HUES64 (cell line): Measurements from ENCODE around the gene AMHR2.
A peak's percentile ranks its signal among the peaks of the same experiment; 100 is the strongest.
"Not testable (repeated sequence)": the region's sequence is repeated elsewhere in the genome, so short reads cannot be mapped to it uniquely, and the experiment has no call there.

Source experiments
- H3K27ac ChIP-seq: 2 replicates; pipeline ENCODE4 v1.7.0; 2013; ENCODE audit warnings: low read depth, low read length, inconsistent platforms
- H3K27me3 ChIP-seq: 2 replicates; pipeline ENCODE4 v1.6.1; 2013; ENCODE audit warnings: mild to moderate bottlenecking, low read length; ENCODE audit not compliant: insufficient read depth
- H3K36me3 ChIP-seq: 2 replicates; pipeline ENCODE4 v1.6.1; 2013; ENCODE audit warnings: mild to moderate bottlenecking, low read length; ENCODE audit not compliant: insufficient read depth
- H3K4me1 ChIP-seq: 2 replicates; pipeline ENCODE4 v1.6.1; 2013; ENCODE audit warnings: mild to moderate bottlenecking, low read length, moderate library complexity; ENCODE audit not compliant: insufficient read depth
- H3K4me3 ChIP-seq: 2 replicates; pipeline ENCODE4 v1.5.1; 2013; ENCODE audit warnings: mild to moderate bottlenecking, low read length, moderate library complexity
- H3K9ac ChIP-seq: 2 replicates; pipeline ENCODE4 v1.6.1; 2013; ENCODE audit warnings: mild to moderate bottlenecking, low read depth, low read length
- H3K9me3 ChIP-seq: 2 replicates; pipeline ENCODE4 v1.6.1; 2013; ENCODE audit warnings: low read depth, low read length; ENCODE audit not compliant: insufficient read depth
- WGBS: fragments of 150-250, 120-280 bp; methylation state at CpG from one replicate; pipeline ENCODE4 v1.1.7; 2013; ENCODE audit warnings: missing lambda C conversion rate; 5-methylcytosine and 5-hydroxymethylcytosine counted together

The AMHR2 gene

DNA sequence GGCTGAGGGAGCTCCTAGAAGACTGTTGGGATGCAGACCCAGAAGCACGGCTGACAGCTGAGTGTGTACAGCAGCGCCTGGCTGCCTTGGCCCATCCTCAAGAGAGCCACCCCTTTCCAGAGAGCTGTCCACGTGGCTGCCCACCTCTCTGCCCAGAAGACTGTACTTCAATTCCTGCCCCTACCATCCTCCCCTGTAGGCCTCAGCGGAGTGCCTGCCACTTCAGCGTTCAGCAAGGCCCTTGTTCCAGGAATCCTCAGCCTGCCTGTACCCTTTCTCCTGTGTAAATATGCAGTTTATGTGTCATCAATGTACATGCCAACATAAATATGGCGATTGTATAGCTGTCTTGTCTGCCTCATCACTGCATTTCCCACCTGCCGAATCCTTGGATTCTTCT lies 7.5 kb downstream of the AMHR2 start:
- no peaks in the 10 kb centered on the region for H3K27me3 ChIP-seq
- WGBS: 87% methylated on average over 7 of the region's 7 CpGs
- H3K27ac ChIP-seq: no peak overlapping the region
- H3K4me1 ChIP-seq: no peaks in the 10 kb centered on the region
- H3K9me3 ChIP-seq: no peaks in the 10 kb centered on the region
- no peak overlapping the region for H3K9ac ChIP-seq
- H3K4me3 ChIP-seq: no peak overlapping the region
- no peaks in the 10 kb centered on the region for H3K36me3 ChIP-seq

DNA sequence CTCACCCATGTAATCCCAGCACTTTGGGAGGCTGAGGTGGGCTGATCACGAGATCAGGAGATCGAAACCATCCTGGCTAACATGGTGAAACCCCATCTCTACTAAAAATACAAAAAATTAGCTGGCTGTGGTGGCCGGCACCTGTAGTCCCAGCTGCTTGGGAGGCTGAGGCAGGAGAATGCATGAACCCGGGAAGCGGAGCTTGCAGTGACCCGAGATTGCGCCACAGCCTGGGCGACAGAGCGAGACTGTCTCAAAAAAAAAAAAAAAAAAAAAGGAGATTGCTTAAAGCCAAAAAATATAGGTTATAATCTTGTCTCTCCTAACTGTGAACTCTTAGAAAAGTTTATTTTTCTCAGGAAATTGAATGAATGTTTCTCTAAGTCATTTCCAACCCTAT lies 11.7 kb downstream of the AMHR2 start:
- H3K9ac ChIP-seq, H3K4me1 ChIP-seq, H3K9me3 ChIP-seq, H3K36me3 ChIP-seq, H3K27me3 ChIP-seq, H3K27ac ChIP-seq, H3K4me3 ChIP-seq: not testable (repeated sequence)
- WGBS: 96% methylated on average over 9 of the region's 9 CpGs

DNA sequence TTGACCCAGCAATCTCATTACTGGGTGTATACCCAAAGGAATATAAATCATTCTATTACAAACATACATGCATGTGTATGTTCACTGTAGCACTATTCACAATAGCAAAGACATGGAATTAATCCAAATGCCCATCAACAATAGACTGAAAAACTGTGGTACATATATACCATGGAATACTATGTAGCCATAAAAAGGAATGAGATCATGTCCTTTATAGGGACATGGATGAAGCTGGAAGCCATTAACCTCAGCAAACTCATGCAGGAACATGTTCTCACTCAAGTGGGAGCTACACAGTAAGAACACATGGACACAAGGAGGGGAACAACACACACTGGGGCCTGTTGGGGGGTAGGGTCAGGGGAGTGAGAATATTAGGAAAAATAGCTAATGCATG lies 15.9 kb downstream of the AMHR2 start:
- not testable (repeated sequence) for H3K36me3 ChIP-seq, H3K9me3 ChIP-seq, H3K9ac ChIP-seq, H3K4me1 ChIP-seq, H3K4me3 ChIP-seq, H3K27ac ChIP-seq, H3K27me3 ChIP-seq

DNA sequence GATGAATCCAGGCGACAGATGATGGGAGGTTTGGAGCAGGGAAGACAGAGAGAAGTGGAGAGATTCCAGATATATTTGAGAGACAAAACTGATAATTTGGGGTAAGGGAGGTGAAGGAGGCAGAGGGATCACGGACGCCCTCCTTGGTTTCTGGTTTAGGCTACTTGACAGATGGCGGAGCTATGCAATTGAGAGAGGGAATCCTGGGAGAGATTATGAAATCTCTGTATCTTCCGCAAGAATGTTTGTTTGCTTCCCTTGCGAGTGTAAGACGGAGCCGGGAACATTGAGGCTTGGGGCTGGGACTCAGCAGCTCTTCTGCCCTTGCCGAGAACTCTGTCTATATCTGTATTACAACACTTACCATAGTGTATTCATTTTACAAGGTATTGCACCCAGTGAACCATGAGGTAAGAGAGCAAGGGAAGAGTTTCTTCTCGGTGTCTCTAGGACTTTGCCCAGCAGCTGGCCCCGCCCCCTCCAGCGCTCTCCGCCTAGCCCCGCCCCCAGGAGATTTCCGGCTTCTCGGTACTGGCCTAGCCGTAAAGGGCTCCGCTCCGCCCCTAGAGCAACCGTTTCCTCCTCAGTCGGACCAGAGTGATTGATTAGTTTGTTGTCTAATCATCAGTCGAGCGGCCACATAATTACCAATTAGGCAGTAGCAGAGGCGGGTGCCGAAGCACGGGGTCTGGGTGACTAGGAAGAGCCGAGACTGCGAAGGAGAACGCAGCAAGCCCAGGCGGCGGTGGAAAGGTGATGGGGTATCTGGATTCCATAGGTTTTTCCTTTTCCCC lies 17.6 kb downstream of the AMHR2 start, which contains the start of gene PRR13:
PRR13 (plus strand) TSS at position 695 of the 794 bp plus-strand sequence. CDS start 981 bp downstream, outside the sequence.
- H3K9ac ChIP-seq: peak within 1 kb of the TSS; percentile 81
- no peaks in the 10 kb centered on the region for H3K9me3 ChIP-seq
- H3K36me3 ChIP-seq: peaks cover 23% of the 10 kb centered on the region
- H3K27ac ChIP-seq: peak within 1 kb of the TSS; percentile 82
- H3K4me1 ChIP-seq: peaks cover 8% of the 10 kb centered on the region
- no peaks in the 10 kb centered on the region for H3K27me3 ChIP-seq
- WGBS: 6% methylated on average over 31 of the region's 31 CpGs
- peak within 1 kb of the TSS; percentile 92 for H3K4me3 ChIP-seq

DNA sequence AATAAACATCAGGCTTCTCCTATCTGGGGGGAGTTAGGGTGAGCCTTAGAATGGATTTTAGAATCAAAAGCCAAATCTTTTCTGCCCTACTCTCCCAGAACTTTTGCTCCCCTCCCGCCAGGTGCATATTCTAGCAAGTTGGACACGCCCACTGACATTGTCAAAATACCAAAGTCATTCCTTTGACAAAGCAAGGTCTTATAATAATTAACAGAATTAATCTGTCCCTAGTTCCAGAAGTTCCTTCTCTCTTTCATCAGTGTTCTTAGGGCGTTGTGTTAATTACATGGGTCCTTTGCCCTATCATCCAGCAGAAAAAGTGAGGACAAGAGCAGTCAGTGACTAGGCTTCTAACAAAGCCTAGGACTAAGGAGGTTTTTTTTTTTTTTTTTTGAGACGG lies 20.3 kb downstream of the AMHR2 start:
- H3K4me1 ChIP-seq: peaks cover 8% of the 10 kb centered on the region
- no peaks in the 10 kb centered on the region for H3K27me3 ChIP-seq
- H3K9ac ChIP-seq: no peak overlapping the region
- no peak overlapping the region for H3K4me3 ChIP-seq
- no peaks in the 10 kb centered on the region for H3K9me3 ChIP-seq
- peaks cover 41% of the 10 kb centered on the region for H3K36me3 ChIP-seq
- H3K27ac ChIP-seq: no peak overlapping the region
- 87% methylated on average over 3 of the region's 4 CpGs for WGBS

DNA sequence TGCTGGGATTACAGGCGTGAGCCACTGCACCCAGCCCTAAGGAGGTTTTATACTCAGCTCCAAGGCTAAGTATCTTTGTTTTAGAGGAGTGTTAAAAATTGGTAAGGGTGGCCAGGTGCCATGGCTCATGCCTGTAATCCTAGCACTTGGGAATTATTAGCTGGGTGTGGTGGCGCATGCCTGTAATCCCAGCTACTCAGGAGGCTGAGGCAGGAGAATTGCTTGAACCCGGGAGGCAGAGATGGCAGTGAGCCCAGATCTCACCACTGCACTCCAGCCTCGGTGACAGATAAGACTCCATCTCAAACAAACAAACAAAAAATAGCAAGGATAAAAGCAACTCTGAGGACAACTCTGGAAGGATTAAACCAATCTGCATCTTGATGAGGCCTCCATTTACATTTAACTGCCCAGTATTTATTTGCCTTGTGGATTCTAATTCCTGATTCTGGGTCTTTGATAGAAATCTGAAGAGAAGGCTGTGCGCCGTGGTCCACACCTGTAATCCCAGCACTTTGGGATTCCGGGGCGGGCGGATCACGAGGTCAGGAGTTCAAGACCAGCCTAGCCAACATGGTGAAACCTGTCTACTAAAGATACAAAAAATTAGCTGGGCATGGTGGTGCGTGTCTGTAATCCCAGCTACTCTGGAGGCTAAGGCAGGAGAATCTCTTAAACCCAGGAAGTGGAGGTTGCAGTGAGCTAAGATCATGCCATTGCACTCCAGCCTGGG lies 21.1 kb downstream of the AMHR2 start:
- not testable (repeated sequence) for H3K9ac ChIP-seq, H3K4me1 ChIP-seq, H3K27ac ChIP-seq, H3K4me3 ChIP-seq, H3K27me3 ChIP-seq, H3K9me3 ChIP-seq
- peaks cover 41% of the 10 kb centered on the region for H3K36me3 ChIP-seq
- 94% methylated on average over 11 of the region's 11 CpGs for WGBS

DNA sequence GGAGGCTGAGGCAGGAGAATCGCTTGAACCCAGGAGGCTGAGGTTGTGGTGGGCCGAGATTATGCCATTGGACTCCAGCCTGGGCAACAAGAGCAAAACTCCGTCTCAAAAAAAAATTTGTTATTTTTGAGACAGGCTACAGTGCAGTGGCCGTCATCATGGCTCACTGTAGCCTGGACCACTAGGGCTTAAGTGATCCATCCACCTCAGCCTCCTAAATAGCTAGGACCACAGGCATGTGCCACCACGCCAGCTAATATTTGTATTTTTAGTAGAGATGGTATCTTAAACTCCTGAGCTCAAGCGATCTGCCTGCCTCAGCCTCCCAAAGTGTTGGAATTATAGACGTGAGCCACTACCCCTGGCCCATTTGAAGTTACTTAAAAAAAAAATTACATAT lies 27.3 kb downstream of the AMHR2 start:
- no peaks in the 10 kb centered on the region for H3K9me3 ChIP-seq
- H3K4me3 ChIP-seq: no peak overlapping the region
- WGBS: 92% methylated on average over 7 of the region's 7 CpGs
- H3K27me3 ChIP-seq: no peaks in the 10 kb centered on the region
- H3K4me1 ChIP-seq: peaks cover 8% of the 10 kb centered on the region; the same call in 1 of the 2 replicates
- H3K9ac ChIP-seq: no peak overlapping the region
- no peak overlapping the region for H3K27ac ChIP-seq
- peaks cover 47% of the 10 kb centered on the region for H3K36me3 ChIP-seq

DNA sequence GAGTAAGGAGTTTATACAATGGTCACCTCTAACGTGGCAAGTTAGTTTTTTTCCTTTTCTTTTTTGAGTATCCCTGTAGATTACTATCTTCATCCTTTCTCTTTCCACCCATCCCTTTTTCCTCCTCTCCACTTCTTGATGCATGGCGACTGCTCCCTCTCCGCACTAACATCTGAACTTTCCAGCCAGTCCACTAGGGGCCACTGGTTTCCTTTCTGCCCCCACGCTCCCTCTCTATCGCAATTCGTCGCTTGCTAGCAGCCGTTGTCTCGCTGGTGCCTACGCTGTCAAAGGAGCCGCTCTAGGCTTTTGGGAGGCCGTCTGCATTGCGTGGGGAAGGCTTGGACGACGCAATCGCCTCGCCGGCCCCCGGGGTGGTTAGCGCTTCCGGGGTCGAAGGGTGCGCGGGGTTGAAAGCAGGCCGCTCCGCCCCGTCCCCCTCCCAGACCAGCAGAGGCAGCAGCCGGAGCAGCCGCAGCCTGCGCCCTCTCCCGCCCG lies 28.1 kb downstream of the AMHR2 start, which contains the start of gene PCBP2:
PCBP2 (plus strand) TSS at position 442 of the 498 bp plus-strand sequence. CDS start 2,699 bp downstream, outside the sequence.
- Histone ChIP-seq H3K9ac (peak within 1 kb of the TSS; percentile 100), H3K36me3 (peaks cover 51% of the 10 kb centered on the region), H3K27ac (peak within 1 kb of the TSS; percentile 100), H3K4me3 (peak within 1 kb of the TSS; percentile 93), H3K9me3 (no peaks in the 10 kb centered on the region), H3K4me1 (peaks cover 8% of the 10 kb centered on the region; the same call in 1 of the 2 replicates), H3K27me3 (no peaks in the 10 kb centered on the region)
- under 1% methylated on average over 24 of the region's 32 CpGs for WGBS

DNA sequence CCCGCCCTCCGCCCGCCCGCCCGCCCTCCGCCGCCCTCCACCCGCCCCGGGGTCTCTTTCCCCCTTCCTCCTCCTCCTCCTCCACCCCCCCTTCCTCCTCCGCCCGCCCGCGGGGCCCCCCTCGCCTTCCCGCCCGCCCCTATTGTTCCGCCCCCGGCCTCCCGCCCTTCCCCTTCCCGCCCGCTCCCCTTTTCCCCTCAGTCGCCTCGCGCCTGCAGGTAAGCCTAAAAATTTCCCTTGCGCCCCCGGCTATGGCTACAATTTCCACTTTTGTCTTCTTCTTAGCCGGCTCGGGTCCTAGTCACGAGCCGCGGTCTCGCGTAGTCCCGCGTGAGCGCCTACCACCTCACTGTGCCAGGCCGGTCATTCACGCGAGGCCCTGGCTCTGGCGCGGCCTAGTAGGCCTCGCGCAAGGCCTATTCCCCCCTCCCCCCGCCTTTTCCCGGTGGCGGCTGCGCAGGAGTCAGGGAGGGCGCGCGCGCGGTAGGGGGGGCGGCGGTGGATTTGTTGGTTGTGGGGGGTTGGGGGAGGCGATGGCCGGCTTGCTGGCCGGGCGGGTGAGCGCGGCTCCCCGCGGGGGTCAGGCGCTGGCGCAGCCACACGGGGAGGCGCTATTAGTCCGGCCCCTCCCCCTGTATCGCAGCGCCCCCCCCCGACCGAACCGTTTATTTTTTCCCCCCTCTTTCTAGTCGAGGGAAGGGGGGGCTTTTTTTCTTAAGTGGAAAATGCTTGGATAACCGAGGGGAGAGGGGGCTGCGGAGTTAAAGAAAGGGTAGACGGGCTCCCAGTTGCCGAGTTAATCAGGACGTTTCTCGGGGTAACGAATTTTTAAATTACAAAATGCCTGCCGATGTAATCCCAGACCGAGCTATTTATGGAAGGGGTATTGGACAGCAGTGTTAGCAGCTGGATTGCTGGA lies 28.8 kb downstream of the AMHR2 start:
- Histone ChIP-seq H3K4me1 (peaks cover 8% of the 10 kb centered on the region; the same call in 1 of the 2 replicates), H3K9ac (peak overlapping the region; percentile 100), H3K36me3 (peaks cover 54% of the 10 kb centered on the region), H3K9me3 (no peaks in the 10 kb centered on the region), H3K27me3 (no peaks in the 10 kb centered on the region), H3K27ac (peak overlapping the region; percentile 100), H3K4me3 (peak overlapping the region; percentile 93)
- WGBS: under 1% methylated on average over 51 of the region's 82 CpGs

DNA sequence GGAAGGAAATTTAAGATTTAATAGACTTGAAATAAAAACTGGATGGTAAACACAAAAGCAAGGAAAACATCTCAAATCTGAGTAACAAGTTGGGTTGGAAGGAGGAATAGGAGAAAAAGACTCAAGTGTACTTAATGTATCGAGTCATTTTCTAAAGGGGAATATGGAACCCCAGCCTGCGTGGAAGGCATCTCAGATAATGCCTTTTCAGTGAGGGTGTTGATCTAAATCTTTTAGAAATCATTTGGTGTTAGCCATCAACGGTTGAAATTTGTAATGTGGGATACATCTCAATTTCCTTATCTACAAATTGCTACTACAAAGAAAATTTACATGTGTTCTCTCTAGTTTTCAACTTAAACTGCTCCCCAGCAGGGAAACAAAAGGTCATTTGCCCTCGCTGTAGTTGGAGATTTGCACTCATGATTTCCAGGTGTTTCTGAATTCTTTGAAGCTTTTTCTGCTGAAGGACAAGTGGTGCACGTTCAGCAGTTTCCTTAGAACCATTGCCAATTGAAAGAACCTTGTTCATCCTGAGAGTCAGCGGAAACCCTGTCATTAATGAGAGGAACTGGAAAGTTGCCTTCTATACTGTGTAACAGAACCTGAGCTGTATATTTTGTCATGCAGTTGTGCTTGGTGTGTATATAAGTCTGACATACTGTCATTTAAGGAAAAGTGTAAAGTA lies 30.4 kb downstream of the AMHR2 start:
- H3K4me3 ChIP-seq: peak overlapping the region; percentile 93
- H3K27me3 ChIP-seq: no peaks in the 10 kb centered on the region
- H3K9ac ChIP-seq: peak overlapping the region; percentile 100; the same call in 1 of the 2 replicates
- H3K36me3 ChIP-seq: peaks cover 60% of the 10 kb centered on the region
- peaks cover 8% of the 10 kb centered on the region; the same call in 1 of the 2 replicates for H3K4me1 ChIP-seq
- H3K9me3 ChIP-seq: no peaks in the 10 kb centered on the region
- 0 out of 2 replicates have a peak overlapping the region, but pooled peaks have one; percentile 8 for H3K27ac ChIP-seq
- 60% methylated on average over 5 of the region's 6 CpGs for WGBS
